Fibroblast of mammary gland (primary cell): ENCODE results near the gene PAQR9.
A peak's percentile ranks its signal among the peaks of the same experiment; 100 is the strongest.

Source experiments
- DNase-seq: peaks from one replicate; pipeline ENCODE4 v3.0.0-alpha.2; 2010; ENCODE audit warnings: low read depth
- H3K4me3 ChIP-seq: 2 replicates; pipeline ENCODE4 v1.5.1; 2011; ENCODE audit warnings: low read depth, mild to moderate bottlenecking, low read length, moderate library complexity; ENCODE audit not compliant: control insufficient read depth
- CTCF ChIP-seq: conservative IDR thresholded peaks from 2 replicates; pipeline ENCODE4 v1.5.1; 2011; ENCODE audit warnings: low read depth, low read length, inconsistent platforms; ENCODE audit not compliant: control insufficient read depth, insufficient read depth

The PAQR9 gene

DNA sequence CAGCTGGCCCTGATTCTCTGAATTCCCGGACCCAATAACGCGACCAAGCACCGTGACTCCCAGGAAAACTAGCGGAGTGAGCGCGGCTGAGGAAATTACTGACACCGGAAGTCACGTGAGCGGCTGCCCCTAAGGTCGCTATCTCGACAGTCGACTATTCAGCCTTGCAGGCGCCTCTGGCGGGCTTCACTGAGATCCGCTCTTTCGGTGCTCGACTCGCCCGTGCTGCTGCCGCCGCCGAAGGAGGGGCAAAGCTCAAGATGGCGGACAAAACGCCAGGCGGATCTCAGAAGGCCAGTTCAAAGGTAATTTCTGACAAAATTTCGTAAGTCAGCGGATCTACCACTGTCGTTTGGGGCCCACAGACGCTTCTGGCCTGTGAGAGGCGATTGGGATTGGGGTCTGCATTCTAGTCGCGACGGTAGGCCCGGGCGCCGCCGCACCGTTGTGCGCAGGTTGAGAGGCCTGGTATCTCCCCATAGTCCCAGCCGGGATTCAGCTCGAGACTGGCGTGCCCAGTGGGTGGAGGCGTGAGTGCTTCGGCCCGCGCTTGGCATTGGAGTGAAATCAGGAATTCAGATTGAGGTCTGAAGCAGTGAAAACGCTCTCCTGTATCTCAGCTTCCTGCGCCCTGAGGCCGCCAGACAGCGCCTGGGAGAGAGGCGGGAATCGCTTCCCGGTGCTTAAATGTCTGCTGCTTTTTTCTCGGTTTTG lies 38.1 kb upstream of the PAQR9 start, which contains the start of gene U2SURP:
TSS of gene U2SURP (plus strand) at position 202 of the 714 bp plus-strand sequence. CDS start at position 261, 59 bp downstream.
- TF ChIP-seq CTCF = no peak
- DNase-seq = peak; percentile 99
- peak within 1 kb of the TSS; percentile 98 for H3K4me3 ChIP-seq

- TF ChIP-seq CTCF = no peak
- DNase-seq = no peak
- peak overlapping the region; percentile 98 for H3K4me3 ChIP-seq
Observed at GRCh38 chr3:143001034-143001368, 37.5 kb upstream of the PAQR9 start.

GRCh38 chr3:143000528-143000927 lies 37.1 kb upstream of the PAQR9 start:
- no peak for TF ChIP-seq CTCF
- H3K4me3 ChIP-seq = peak overlapping the region; percentile 98
- peak; percentile 27 for DNase-seq

GRCh38 chr3:142999881-143000280 lies 36.4 kb upstream of the PAQR9 start:
- DNase-seq = peak; percentile 25
- no peak for TF ChIP-seq CTCF
- H3K4me3 ChIP-seq = peak overlapping the region; percentile 98

- TF ChIP-seq CTCF = no peak
- DNase-seq = peak; percentile 74
Observed at GRCh38 chr3:142998439-142998838, 35.0 kb upstream of the PAQR9 start.

DNA sequence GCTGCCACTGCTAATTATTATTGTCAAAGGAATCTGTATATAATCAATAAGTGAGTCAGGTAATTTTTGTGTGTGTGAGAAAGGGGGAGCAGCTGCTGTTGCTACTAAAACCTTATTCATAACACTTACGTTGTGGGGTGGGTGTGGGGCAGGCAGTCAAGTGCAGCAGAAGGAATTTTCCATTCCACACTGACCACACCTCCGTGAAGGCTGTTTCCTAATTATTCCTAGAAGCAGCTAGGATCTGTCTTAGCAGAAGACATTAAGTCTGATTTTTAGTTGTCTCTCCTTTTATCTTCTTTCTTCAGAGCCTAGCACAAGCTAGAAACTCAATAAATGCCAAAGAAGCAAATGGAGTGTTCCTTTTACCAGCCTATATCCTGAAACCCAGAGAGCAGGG lies 33.9 kb upstream of the PAQR9 start:
- DNase-seq = no peak
- TF ChIP-seq CTCF = no peak

More at GRCh38 chr3:142998439-142998838, 35.0 kb upstream of the PAQR9 start:
- no peak overlapping the region for H3K4me3 ChIP-seq

More for the DNA sequence above, 33.9 kb upstream of the PAQR9 start:
- no peak overlapping the region for H3K4me3 ChIP-seq
